Measurements from ENCODE around the gene FFAR3. TPM values are rescaled to one million over a fixed set of nuclear protein-coding genes. Genes with fewer than 3 reads are reported as not detected.

The FFAR3 gene
- total RNA-seq, 1 donor from 2014 or later: not detected

DNA sequence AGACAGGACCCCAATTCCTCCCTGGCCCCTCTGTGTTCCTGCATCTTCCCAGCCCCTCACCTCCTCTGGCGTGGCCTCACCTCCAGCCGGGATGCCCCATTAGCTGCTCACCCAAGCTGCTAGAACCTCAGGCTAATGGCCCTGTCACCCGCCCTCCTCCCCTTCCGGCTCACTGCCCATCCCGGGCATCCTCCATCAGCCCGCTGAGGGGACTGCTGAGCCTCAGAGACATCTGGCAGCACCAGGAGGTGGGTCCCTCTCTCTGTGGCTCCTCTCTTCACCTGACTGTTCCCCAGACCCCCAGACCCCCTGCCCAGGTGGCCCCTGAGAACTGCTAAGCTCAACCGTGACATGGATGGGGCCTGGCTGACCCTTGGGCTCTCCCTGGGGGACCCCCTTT is 7.7 kb upstream of the FFAR3 start:
- DNase-seq (ENCODE audit: low spot score): no peak
- H3K4me1 Mint-ChIP-seq (ENCODE audit: unreplicated experiment): peaks cover 10% of the 10 kb centered on the region
- no peak overlapping the region for H3K4me3 Mint-ChIP-seq (ENCODE audit: unreplicated experiment)
- TF ChIP-seq, protein P1, sequence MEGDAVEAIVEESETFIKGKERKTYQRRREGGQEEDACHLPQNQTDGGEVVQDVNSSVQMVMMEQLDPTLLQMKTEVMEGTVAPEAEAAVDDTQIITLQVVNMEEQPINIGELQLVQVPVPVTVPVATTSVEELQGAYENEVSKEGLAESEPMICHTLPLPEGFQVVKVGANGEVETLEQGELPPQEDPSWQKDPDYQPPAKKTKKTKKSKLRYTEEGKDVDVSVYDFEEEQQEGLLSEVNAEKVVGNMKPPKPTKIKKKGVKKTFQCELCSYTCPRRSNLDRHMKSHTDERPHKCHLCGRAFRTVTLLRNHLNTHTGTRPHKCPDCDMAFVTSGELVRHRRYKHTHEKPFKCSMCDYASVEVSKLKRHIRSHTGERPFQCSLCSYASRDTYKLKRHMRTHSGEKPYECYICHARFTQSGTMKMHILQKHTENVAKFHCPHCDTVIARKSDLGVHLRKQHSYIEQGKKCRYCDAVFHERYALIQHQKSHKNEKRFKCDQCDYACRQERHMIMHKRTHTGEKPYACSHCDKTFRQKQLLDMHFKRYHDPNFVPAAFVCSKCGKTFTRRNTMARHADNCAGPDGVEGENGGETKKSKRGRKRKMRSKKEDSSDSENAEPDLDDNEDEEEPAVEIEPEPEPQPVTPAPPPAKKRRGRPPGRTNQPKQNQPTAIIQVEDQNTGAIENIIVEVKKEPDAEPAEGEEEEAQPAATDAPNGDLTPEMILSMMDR (IDR thresholded peaks at IDR 0.05; ENCODE audit: unreplicated experiment): no peak
- no peaks in the 10 kb centered on the region for H3K36me3 Mint-ChIP-seq (ENCODE audit: low read depth, unreplicated experiment)
- H3K27ac Mint-ChIP-seq (ENCODE audit: unreplicated experiment): no peak overlapping the region
- no peaks in the 10 kb centered on the region for H3K9me3 Mint-ChIP-seq (ENCODE audit: unreplicated experiment)
- peaks cover 7% of the 10 kb centered on the region for H3K27me3 Mint-ChIP-seq (ENCODE audit: unreplicated experiment)

DNA sequence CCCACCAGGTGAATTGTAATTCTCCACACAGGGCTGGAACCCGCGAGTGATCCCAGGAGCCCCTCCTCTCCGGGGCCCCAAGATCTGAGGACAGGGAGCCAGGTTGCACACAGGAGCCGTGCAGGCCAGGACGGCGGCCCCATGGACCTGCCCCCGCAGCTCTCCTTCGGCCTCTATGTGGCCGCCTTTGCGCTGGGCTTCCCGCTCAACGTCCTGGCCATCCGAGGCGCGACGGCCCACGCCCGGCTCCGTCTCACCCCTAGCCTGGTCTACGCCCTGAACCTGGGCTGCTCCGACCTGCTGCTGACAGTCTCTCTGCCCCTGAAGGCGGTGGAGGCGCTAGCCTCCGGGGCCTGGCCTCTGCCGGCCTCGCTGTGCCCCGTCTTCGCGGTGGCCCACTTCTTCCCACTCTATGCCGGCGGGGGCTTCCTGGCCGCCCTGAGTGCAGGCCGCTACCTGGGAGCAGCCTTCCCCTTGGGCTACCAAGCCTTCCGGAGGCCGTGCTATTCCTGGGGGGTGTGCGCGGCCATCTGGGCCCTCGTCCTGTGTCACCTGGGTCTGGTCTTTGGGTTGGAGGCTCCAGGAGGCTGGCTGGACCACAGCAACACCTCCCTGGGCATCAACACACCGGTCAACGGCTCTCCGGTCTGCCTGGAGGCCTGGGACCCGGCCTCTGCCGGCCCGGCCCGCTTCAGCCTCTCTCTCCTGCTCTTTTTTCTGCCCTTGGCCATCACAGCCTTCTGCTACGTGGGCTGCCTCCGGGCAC is 6.7 kb upstream of the FFAR3 start:
- H3K27ac Mint-ChIP-seq (ENCODE audit: unreplicated experiment): no peak overlapping the region
- TF ChIP-seq, protein P1 (IDR thresholded peaks at IDR 0.05; ENCODE audit: unreplicated experiment): no peak
- peaks cover 10% of the 10 kb centered on the region for H3K27me3 Mint-ChIP-seq (ENCODE audit: unreplicated experiment)
- H3K36me3 Mint-ChIP-seq (ENCODE audit: low read depth, unreplicated experiment): no peaks in the 10 kb centered on the region
- no peak overlapping the region for H3K4me3 Mint-ChIP-seq (ENCODE audit: unreplicated experiment)
- H3K4me1 Mint-ChIP-seq (ENCODE audit: unreplicated experiment): peaks cover 10% of the 10 kb centered on the region
- DNase-seq (ENCODE audit: low spot score): no peak
- H3K9me3 Mint-ChIP-seq (ENCODE audit: unreplicated experiment): no peaks in the 10 kb centered on the region

DNA sequence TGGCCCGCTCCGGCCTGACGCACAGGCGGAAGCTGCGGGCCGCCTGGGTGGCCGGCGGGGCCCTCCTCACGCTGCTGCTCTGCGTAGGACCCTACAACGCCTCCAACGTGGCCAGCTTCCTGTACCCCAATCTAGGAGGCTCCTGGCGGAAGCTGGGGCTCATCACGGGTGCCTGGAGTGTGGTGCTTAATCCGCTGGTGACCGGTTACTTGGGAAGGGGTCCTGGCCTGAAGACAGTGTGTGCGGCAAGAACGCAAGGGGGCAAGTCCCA is 6.1 kb upstream of the FFAR3 start:
- no peaks in the 10 kb centered on the region for H3K9me3 Mint-ChIP-seq (ENCODE audit: unreplicated experiment)
- H3K4me3 Mint-ChIP-seq (ENCODE audit: unreplicated experiment): no peak overlapping the region
- no peak for DNase-seq (ENCODE audit: low spot score)
- H3K4me1 Mint-ChIP-seq (ENCODE audit: unreplicated experiment): peaks cover 8% of the 10 kb centered on the region
- TF ChIP-seq, protein P1 (IDR thresholded peaks at IDR 0.05; ENCODE audit: unreplicated experiment): no peak
- no peak overlapping the region for H3K27ac Mint-ChIP-seq (ENCODE audit: unreplicated experiment)
- H3K27me3 Mint-ChIP-seq (ENCODE audit: unreplicated experiment): peaks cover 8% of the 10 kb centered on the region
- H3K36me3 Mint-ChIP-seq (ENCODE audit: low read depth, unreplicated experiment): no peaks in the 10 kb centered on the region

DNA sequence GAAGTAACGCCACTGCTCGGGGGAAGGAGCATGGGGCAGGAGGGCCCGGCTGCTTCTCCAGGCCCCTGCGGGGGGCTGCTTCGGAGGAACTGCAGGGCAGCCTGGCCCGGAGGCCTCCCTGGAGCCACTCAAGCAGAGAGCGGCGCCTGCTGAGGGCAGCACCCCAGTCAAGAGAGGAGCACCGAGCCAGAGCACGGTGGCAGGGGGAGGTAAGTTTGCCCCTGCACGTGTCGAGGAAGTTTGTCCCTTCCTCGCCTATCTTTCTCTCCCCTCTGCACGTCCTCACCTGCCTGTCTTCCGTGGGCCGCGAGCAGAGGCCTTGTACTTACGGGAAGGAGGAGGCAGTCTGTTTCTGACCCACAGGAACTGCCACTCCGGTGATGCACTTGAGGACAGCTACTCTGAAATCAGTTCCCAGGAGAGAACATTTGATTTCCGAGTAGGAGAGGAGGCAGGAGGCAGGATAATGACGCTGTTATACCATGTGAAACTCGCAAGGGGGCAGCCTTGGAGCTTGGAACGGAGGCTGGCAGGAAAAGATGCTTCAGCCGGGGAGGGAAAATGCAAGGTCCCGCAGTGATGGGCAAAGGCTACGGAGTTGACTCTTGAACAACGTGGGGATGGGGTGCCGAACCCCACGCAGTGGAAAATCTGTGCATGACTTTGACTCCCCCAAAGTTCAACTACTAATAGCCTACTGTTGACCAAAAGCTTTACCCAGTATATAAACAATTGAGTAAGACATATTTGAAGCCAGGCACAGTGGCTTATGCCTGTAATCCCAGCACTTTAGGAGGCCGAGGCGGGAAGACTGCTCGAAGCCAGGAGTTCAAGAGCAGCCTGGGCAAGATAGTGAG is 5.6 kb upstream of the FFAR3 start:
- Mint-ChIP-seq H3K36me3 (ENCODE audit: low read depth, unreplicated experiment) (no peaks in the 10 kb centered on the region), H3K27ac (ENCODE audit: unreplicated experiment) (no peak overlapping the region), H3K27me3 (ENCODE audit: unreplicated experiment) (peaks cover 8% of the 10 kb centered on the region), H3K4me1 (ENCODE audit: unreplicated experiment) (peaks cover 6% of the 10 kb centered on the region), H3K9me3 (ENCODE audit: unreplicated experiment) (no peaks in the 10 kb centered on the region), H3K4me3 (ENCODE audit: unreplicated experiment) (no peak overlapping the region)
- peak; percentile 75 for DNase-seq (ENCODE audit: low spot score)
- TF ChIP-seq, protein P1 (IDR thresholded peaks at IDR 0.05; ENCODE audit: unreplicated experiment): peak; percentile 68

DNA sequence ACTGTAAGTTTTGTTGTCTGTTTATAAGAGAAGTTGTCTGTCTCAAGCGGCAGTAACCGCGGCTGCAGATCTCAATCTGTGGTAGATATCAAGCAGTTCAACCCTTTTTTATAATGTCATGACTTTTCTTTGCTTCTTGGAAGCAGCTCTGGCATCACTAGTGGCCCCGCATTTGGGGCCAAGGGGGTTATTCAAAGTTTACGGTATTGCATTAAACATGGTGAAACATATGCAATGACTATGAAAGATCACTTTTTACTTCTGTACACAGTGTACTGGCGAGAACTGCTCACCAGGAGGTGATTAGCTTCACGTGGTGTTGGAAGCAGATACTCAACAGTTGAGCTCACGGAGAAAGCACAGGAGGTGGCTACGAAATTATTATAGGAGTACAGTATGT is 4.6 kb upstream of the FFAR3 start:
- H3K36me3 Mint-ChIP-seq (ENCODE audit: low read depth, unreplicated experiment): no peaks in the 10 kb centered on the region
- H3K27me3 Mint-ChIP-seq (ENCODE audit: unreplicated experiment): peaks cover 6% of the 10 kb centered on the region
- H3K9me3 Mint-ChIP-seq (ENCODE audit: unreplicated experiment): no peaks in the 10 kb centered on the region
- TF ChIP-seq, protein P1 (IDR thresholded peaks at IDR 0.05; ENCODE audit: unreplicated experiment): no peak
- no peak overlapping the region for H3K27ac Mint-ChIP-seq (ENCODE audit: unreplicated experiment)
- DNase-seq (ENCODE audit: low spot score): no peak
- H3K4me1 Mint-ChIP-seq (ENCODE audit: unreplicated experiment): peaks cover 12% of the 10 kb centered on the region
- H3K4me3 Mint-ChIP-seq (ENCODE audit: unreplicated experiment): no peak overlapping the region

All from endothelial cell (in vitro differentiated cells).